Hematopoietic multipotent progenitor cell treated with erythropoietin and hydrocortisone succinate and interleukin-3 and kit ligand, for 6 days (in vitro differentiated cells): ENCODE measurements around the gene SAP30BP.
A peak's percentile ranks its signal among the peaks of the same experiment; 100 is the strongest.

Experiments used
- DNase-seq: peaks from one replicate; pipeline ENCODE4 v3.0.0-alpha.2; 2015

The SAP30BP gene

GRCh38 chr17:75666959-75667790 lies at the start of gene SAP30BP, which contains the start of gene RECQL5:
TSS of gene SAP30BP (plus strand) at chr17:75667338. CDS start at chr17:75667373, 35 bp downstream.
TSS of gene RECQL5 (minus strand) at chr17:75667154. CDS start at chr17:75666557, 597 bp downstream.
- DNase-seq, result peak; percentile 100

DNA sequence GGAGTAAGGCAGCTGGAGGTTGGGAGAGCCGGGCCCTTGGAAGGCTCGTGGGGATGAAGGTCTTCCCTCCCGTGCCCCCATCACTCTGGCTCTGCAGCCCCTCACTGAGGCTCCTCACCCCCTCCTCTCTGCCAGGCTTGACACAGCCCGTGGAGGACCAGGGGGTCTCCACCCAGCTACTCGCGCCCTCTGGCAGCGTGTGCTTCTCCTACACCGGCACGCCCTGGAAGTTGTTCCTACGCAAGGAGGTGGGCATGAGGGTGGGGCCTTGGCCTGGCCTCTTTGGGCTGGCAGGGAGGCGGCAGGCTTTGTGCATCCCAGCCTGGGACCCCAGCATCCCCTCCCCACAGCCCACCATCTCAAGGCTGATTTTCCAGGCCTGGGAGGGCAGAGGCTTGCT lies 49.5 kb upstream of the SAP30BP start:
- no peak for DNase-seq

- peak; percentile 61 for DNase-seq
Measured at GRCh38 chr17:75619506-75620431, 47.4 kb upstream of the SAP30BP start.

DNA sequence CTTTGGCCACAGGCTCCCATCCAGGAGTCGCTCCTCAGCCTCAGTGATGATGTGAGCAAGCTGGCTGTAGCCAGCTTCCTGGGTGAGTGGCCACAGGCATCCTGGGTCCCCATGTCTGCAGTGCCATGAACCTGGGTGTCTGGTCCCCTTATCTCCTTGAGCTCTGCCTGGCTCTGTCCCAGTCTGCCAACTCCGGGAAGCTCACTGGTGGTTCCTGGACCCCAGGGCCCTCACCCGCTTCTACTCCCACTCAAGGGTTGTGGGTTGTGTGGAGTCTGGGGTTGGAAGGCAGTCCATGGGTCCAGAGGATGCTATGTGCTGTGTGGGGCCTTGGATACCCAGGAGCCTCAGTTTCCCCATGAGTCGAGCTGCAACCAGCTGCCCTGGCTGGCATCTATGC lies 45.6 kb upstream of the SAP30BP start:
- no peak for DNase-seq

DNA sequence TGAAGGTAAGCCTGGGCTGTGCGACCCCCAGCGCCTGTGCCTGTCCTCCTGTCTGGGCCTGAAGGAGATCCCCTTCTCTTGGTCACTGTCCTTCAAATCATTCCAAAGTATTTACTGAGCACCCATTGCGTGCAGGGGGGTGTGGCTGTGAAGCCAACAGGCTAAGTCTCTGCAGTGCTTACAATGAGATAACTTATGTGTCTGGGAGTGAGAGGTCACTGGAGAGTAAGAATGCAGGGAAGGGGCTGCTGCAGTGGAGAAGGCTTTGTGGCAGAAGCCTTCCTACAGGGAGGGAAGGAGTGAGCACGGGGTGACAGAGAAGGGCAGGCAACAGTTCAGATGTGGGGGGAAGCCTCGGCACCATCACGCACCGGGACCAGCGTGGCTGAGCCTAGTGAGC lies 45.1 kb upstream of the SAP30BP start:
- DNase-seq, result no peak

DNA sequence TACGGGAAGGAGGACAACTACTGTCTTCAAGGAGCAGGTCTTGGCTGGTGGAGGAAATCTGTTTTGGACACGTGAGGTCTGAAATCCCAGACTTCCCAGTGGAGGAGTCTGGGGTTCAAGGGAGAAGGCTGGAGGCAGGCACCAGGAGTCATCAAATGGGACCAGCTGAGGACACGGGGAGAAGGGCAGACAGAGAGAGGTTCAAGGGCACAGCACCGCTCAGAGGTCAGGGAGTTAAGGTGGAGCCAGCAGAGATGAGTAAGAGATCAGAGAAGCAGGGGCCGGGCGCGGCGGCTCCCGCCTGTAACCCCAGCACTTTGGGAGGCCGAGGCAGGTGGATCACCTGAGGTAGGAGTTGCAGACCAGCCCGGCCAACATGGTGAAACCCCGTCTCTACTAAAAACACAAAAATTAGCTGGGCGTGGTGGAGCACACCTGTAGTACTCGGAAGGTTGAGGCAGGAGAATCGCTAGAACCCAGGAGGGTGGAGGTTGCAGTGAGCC lies 44.3 kb upstream of the SAP30BP start:
- no peak for DNase-seq

DNA sequence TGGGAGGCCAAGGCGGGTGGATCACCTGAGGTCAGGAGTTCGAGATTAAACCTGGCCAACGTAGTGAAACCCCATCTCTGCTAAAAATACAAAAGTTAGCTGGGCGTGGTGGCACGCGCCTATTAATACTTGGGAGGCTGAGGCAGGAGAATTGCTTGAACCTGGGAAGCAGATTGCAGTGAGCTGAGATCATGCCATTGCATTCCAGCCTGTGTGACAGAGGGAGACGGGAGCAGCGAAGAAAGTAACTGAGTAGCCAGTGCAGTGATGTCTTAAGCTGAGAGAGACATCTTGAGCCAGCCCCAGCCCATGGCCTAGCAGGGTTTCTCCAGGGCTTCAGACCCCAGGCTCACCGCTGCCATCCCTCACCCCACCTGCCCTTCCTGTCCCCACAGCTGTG lies 43.8 kb upstream of the SAP30BP start:
- DNase-seq, result no peak

GRCh38 chr17:75624021-75624420 lies 43.1 kb upstream of the SAP30BP start:
- no peak for DNase-seq

DNA sequence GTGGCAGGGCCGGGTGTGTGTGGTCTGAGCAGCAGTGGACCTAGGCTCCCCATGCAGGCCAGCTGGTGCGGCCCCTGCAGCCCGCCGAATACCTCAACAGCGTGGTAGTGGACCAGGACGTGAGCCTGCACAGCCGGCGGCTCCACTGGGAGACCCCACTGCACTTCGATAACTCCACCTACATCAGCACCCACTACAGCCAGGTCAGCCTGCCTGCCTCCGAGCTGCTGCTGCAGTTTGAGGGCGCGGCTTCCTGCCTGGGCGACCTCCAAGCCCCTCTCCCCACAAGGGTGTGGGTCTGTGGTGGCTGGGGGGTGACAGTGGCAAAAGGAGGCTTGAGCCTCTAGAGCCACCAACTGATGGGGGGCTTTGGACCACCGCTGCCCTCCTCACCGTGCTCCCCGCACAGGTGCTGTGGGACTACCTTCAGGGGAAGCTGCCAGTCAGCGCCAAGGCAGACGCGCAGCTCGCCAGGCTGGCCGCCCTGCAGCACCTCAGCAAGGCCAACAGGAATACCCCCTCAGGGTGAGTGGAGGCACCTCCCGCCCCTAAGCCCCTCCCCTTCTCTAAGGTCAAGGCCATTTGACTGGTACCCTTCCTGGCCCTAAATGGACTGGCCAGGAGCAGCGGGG lies 42.3 kb upstream of the SAP30BP start:
- DNase-seq, result no peak

- peak; percentile 69 for DNase-seq
Measured at GRCh38 chr17:75625813-75626486, 41.2 kb upstream of the SAP30BP start.

- no peak for DNase-seq
Measured at GRCh38 chr17:75626496-75627038, 40.6 kb upstream of the SAP30BP start.

DNA sequence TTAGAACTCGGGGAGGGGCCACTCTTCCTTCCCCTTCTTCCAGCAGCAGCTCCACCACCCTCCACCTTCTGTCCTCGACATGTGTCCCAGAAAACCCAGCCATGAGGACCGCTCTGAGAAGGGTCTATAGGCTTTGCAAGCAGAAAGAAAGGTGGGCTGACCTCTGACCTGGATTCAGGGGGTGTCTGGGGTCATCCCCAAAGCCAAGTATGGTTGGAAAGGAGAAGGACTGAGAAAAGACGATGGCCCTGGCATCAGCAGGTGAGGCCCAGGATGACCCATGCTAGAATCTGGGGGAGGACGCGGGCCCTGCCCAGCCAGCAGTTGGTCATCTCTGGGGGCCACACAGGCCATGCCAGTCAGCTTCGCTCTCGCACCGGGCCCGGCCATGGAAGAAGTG lies 40.0 kb upstream of the SAP30BP start:
- DNase-seq, result no peak

DNA sequence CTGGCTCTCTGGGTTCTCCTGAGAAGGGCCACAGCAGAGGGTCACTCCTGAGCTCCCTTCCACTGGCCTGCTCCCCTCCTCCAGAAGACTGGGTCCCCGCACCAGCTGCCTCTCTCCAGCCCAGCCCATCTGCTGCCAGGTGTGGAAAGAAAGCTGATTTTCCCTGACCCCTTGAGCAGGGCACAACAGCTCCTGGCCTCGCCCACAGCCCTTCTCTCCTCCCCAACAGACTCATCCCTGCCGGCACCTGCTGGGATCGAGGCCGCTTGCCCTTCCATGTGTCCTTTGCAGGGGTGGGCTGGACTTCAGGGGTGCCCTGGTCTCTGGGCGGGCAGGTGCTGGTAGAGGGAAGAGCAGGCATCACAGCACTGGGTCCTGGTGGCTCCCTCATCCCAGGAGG lies 38.7 kb upstream of the SAP30BP start:
- DNase-seq, result no peak

DNA sequence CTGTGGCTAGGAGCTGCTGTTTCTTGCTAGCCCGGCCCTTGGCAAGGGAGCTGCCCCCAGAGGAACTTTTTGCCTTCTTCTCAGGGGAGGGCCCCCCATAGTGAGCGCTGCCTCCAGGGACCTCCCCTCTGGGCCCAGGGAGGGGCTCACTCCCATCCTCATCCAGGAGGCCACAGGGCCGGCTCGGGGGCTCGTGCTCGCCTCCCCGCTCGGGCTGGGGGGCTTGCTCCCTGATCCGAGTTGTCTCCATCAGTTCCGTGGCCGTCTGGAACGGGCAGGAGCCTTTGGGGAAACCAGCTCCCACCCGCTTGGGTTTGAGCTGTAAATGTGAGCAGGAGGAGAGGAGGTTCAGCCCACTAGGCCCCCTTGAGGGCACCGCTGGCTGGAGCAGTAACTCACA lies 38.0 kb upstream of the SAP30BP start:
- no peak for DNase-seq

GRCh38 chr17:75630071-75630917 lies 36.8 kb upstream of the SAP30BP start:
- no peak for DNase-seq

DNA sequence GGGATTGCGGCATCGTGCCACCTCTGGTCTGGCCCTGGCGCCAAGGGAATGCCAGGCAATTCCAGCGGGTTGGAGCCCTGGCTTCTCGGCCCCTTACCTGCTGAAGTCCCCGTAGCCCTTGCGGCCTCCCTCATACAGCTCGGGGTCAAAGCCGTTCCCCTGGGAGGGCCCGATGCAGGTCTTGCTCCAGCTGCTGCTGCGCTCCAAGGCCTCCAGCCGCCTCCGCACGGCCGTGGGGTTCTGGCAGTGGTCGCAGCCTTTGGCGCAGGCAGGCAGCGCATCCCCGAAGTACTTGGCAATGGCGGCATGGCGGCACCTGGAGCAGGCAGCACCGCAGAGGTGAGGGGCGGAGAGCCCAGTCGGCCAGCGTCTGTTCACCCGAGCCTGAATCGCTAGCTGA lies 35.8 kb upstream of the SAP30BP start:
- no peak for DNase-seq

DNA sequence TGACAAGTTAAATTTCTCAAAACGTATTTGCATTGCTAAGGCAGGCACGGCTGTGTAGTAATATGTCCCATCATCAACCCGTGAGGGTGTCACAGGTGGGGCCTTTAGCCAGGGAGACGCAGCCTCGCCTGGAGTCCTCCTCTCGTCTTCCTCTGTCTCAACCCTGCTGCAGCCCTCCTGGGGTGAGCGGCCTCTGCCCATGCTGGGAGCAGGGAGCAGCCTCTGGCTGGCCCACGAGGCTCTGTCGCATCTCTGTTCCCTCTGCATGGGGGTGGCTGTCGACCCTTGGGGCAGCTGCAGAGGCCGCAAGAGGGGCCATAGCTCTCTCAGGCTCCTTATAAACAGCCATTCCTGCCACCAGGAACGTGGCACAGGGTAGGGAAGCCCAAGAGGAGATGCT lies 34.7 kb upstream of the SAP30BP start:
- DNase-seq, result no peak

- DNase-seq, result peak; percentile 91
Measured at GRCh38 chr17:75632863-75633485, 34.2 kb upstream of the SAP30BP start, which contains the start of gene SMIM5. TSS of gene SMIM5 (plus strand) at chr17:75633434. CDS start at chr17:75640202, 6,768 bp downstream.

DNA sequence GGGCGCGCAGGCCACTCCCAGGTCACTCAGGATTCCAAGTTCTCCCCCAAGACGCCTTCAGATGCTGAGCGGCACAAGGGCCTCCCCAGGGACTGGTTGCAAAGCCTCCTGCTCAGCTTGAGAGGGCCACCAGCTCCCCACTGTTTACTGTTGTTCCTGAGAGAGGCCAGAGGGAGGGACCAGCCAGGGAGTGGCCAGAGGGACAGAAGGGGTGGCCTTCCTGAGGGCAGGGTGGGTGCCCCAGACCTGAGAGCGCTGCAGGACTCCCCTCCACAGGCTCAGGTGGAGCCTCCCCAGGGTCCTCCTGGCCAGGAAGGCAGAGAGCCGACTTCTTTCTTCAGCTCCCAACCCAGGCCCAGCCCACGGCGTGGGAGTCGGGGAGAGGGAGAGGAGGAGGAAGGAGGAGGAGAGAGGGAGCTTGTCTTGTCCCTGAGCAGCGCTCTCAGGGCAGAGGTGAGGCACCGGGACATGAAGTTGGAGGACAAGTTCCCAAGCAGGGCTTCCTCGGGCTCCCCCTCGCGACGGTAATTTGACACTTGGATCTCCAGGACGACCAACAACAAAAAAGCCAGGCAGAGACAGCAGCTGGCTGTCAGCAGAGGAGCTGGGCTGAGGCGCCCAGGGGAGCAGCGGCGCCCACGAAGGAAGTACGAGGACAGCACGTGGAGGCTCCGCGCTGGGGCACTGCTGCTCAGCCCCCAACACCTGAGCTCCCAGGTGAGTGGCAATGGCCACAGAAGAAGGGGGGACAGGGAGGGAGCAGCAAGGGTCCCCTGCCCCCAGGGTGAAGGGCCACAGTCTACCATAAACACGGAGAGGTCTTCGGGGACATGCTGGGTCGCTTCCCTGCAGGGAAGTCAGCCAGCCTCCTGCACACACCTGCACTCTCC lies 33.4 kb upstream of the SAP30BP start:
- DNase-seq, result peak; percentile 96

GRCh38 chr17:75634376-75634740 lies 32.8 kb upstream of the SAP30BP start:
- no peak for DNase-seq
